Left ventricle myocardium inferior (tissue), 1 donor: Measurements from ENCODE around the gene NRF1. TPM values are rescaled to one million over a fixed set of nuclear protein-coding genes. Genes with fewer than 3 reads are reported as not detected.

Source experiments
- DNase-seq: peaks from one replicate; pipeline ENCODE4 v3.0.0-alpha.2; 2020
- H3K27ac ChIP-seq: fragments of 200-600 bp; replicated peaks from 2 replicates; pipeline ENCODE4 v1.8.0; 2021
- H3K27me3 ChIP-seq: fragments of 200-600 bp; 2 replicates; pipeline ENCODE4 v1.8.0; 2021; ENCODE audit warnings: low read depth
- H3K36me3 ChIP-seq: fragments of 200-600 bp; 2 replicates; pipeline ENCODE4 v1.8.0; 2021
- H3K4me1 ChIP-seq: fragments of 200-600 bp; 2 replicates; pipeline ENCODE4 v1.8.0; 2021
- H3K4me3 ChIP-seq: fragments of 200-600 bp; 2 replicates; pipeline ENCODE4 v1.8.0; 2021; ENCODE audit warnings: mild to moderate bottlenecking, moderate library complexity
- H3K9me3 ChIP-seq: fragments of 200-600 bp; replicated peaks from 2 replicates; pipeline ENCODE4 v1.8.0; 2021
- CTCF ChIP-seq: fragments of 200-600 bp; IDR thresholded peaks from 2 replicates; pipeline ENCODE4 v1.8.0; 2021; ENCODE audit warnings: antibody characterized with exemption, mild to moderate bottlenecking, borderline replicate concordance
- intact Hi-C: fragments of 100-400 bp; cut with micrococcal nuclease; formaldehyde crosslinking; loops from one replicate; pipeline ENCODE4 v1.11.0; 2022
- total RNA-seq: library from RNA; stranded (reverse); fragmentation: NEBNext Ultra II Directional; extraction: Animal tissue kit (Norgen Biotek cat#: 25700); gene quantifications from one replicate; pipeline ENCODE4 v1.2.1, GENCODE V29; 2021
- donor health status: DM: no; HTN: yes; CAD: no; lungs with severe emphysema.

NRF1 gene
- total RNA-seq, 1 donor from 2014 or later, result 9.6 TPM

GRCh38 chr7:129765352-129765751 is 153.8 kb downstream of the NRF1 start:
- intact Hi-C loops, result no loop called here
- Histone ChIP-seq H3K27ac (no peak overlapping the region), H3K27me3 (peaks cover 4% of the 10 kb centered on the region), H3K36me3 (no peaks in the 10 kb centered on the region), H3K9me3 (no peaks in the 10 kb centered on the region), H3K4me3 (no peak overlapping the region), H3K4me1 (no peaks in the 10 kb centered on the region)
- TF ChIP-seq CTCF, result no peak
- no peak for DNase-seq

GRCh38 chr7:129767120-129768015 is 155.8 kb downstream of the NRF1 start:
- Histone ChIP-seq H3K27me3 (peaks cover 20% of the 10 kb centered on the region), H3K4me3 (no peak overlapping the region), H3K27ac (no peak overlapping the region), H3K36me3 (no peaks in the 10 kb centered on the region), H3K4me1 (no peaks in the 10 kb centered on the region), H3K9me3 (no peaks in the 10 kb centered on the region)
- TF ChIP-seq CTCF, result no peak
- no peak for DNase-seq
- intact Hi-C loops, result no loop called here

- H3K4me1 ChIP-seq, result no peaks in the 10 kb centered on the region
- intact Hi-C loops, result no loop called here
- H3K4me3 ChIP-seq, result no peak overlapping the region
- H3K9me3 ChIP-seq, result no peaks in the 10 kb centered on the region
- H3K27ac ChIP-seq, result no peak overlapping the region
- DNase-seq, result no peak
- H3K36me3 ChIP-seq, result no peaks in the 10 kb centered on the region
- no peak for TF ChIP-seq CTCF
- peaks cover 34% of the 10 kb centered on the region for H3K27me3 ChIP-seq
These were observed 157.3 kb downstream of the NRF1 start for GRCh38 chr7:129768614-129769399.

- DNase-seq, result no peak
- H3K4me3 ChIP-seq, result no peak overlapping the region
- H3K4me1 ChIP-seq, result no peaks in the 10 kb centered on the region
- no peak for TF ChIP-seq CTCF
- no peak overlapping the region for H3K27ac ChIP-seq
- intact Hi-C loops, result no loop called here
- H3K36me3 ChIP-seq, result no peaks in the 10 kb centered on the region
- H3K9me3 ChIP-seq, result no peaks in the 10 kb centered on the region
- H3K27me3 ChIP-seq, result peaks cover 39% of the 10 kb centered on the region
These were observed 157.9 kb downstream of the NRF1 start for GRCh38 chr7:129769400-129769774.

GRCh38 chr7:129769866-129770808 is 158.6 kb downstream of the NRF1 start:
- no peaks in the 10 kb centered on the region for H3K4me1 ChIP-seq
- no peaks in the 10 kb centered on the region for H3K36me3 ChIP-seq
- H3K4me3 ChIP-seq, result no peak overlapping the region
- H3K9me3 ChIP-seq, result no peaks in the 10 kb centered on the region
- TF ChIP-seq CTCF, result no peak
- no peak for DNase-seq
- peaks cover 47% of the 10 kb centered on the region for H3K27me3 ChIP-seq
- H3K27ac ChIP-seq, result no peak overlapping the region
- intact Hi-C loops, result no loop called here
